Uterus (tissue), 4 donors: ENCODE measurements around the gene C14orf119. TPM values are rescaled to one million over a fixed set of nuclear protein-coding genes. Genes with fewer than 3 reads are reported as not detected.
A peak's percentile ranks its signal among the peaks of the same experiment; 100 is the strongest.

Source experiments
- DNase-seq, 2 donors: peaks; one replicate each; pipeline ENCODE4 v3.0.0-alpha.2; 2019 to 2020
- H3K27ac ChIP-seq, 2 donors: fragments of 200-600 bp; sonication (generic); 1 replicate in 1 of 2; 2 replicates in 1 of 2; pipeline ENCODE4 v1.5.1; 2016 to 2018
- H3K27me3 ChIP-seq, 2 donors: fragments of 200-600 bp; sonication (generic); one replicate each; pipeline ENCODE4 v1.5.1; 2018 to 2019; ENCODE audit warnings: control low read depth in 1 of 2
- H3K36me3 ChIP-seq, 2 donors: fragments of 200-600 bp; sonication (generic); one replicate each; pipeline ENCODE4 v1.5.1; 2019; ENCODE audit warnings: control low read depth in 1 of 2
- H3K4me1 ChIP-seq, 2 donors: fragments of 200-600 bp; sonication (generic); one replicate each; pipeline ENCODE4 v1.5.1; 2018 to 2019; ENCODE audit warnings: control low read depth in 1 of 2
- H3K4me3 ChIP-seq, 2 donors: fragments of 200-600 bp; sonication (generic); 1 replicate in 1 of 2; 2 replicates in 1 of 2; pipeline ENCODE4 v1.5.1; 2018 to 2019; ENCODE audit warnings: mild to moderate bottlenecking in 1 of 2
- H3K9me3 ChIP-seq, 2 donors: fragments of 200-600 bp; sonication (generic); one replicate each; pipeline ENCODE4 v1.5.1; 2019; ENCODE audit warnings: control low read depth in 1 of 2
- POLR2A ChIP-seq, 2 donors: fragments of 450-650 bp; IDR thresholded peaks; one replicate each; pipeline ENCODE4 v1.6.1; 2016; ENCODE audit warnings: antibody characterized with exemption in 2 of 2, mild to moderate bottlenecking in 1 of 2, moderate library complexity in 1 of 2
- intact Hi-C: fragments of 100-400 bp; cut with DNase I; formaldehyde crosslinking; loops from one replicate; pipeline ENCODE4 v1.15.1; 2023; ENCODE audit warnings: low total_unique reads
- total RNA-seq, 4 donors: library from RNA; depleted of rRNA in 3 of 4; stranded (reverse); fragments of >200 nt in 3 of 4; gene quantifications; one replicate each; pipeline versions ENCODE4 v1.1.0 to v1.2.4, GENCODE V29; 2014 to 2023
- TF ChIP-seq, protein P1 (sequence below), 4 experiments: fragments of 200-600 bp in 2 of 4; fragments of 450-650 bp in 2 of 4; sonication (generic) in 2 of 4; IDR thresholded peaks; one replicate each; pipeline ENCODE4 v1.5.1; 2016 to 2019; ENCODE audit warnings: antibody characterized with exemption in 4 of 4, mild to moderate bottlenecking in 2 of 4, moderate library complexity in 1 of 4
- donor health status: DM: yes; HTN: yes; CAD: no.

C14orf119 gene
- total RNA-seq, 4 donors from 2014 or later: 12.3 to 41.6 (median 26.7) TPM

DNA sequence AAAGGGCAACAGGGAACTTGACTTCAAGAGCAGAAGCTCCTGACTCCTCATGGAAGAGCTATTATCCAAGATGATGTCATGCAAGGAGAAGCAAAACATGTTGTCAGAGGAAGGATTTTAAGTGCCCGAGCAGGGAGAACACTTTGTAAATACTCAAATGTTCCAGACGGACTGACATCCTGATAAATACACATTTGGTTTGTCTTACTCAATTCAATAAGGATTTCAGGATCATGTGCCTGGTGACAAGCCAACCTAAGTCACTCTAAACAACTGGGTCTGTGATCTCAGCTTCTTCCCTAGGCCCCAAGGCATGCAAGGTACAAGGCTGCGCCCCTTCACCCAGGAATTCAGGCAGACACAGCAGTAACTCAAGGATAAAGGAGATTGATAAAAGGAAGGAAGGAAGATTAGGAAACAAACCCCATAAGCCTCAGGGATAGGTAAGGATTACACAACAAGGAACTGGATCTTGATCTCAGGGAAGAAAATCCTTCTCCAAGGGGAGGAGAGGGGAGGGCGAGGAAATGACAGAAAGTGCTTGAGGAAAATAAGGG lies 50.6 kb downstream of the C14orf119 start:
- H3K4me1 ChIP-seq: peaks cover 12 to 20% of the 10 kb centered on the region in 2 donors
- no peaks in the 10 kb centered on the region for H3K27me3 ChIP-seq
- H3K9me3 ChIP-seq: no peaks in the 10 kb centered on the region
- no peak for TF ChIP-seq POLR2A (IDR thresholded peaks at IDR 0.05)
- H3K27ac ChIP-seq: peak overlapping the region; percentile 96
- no peak overlapping the region for H3K4me3 ChIP-seq
- peak; percentile 43 to 78 for DNase-seq
- no peaks in the 10 kb centered on the region for H3K36me3 ChIP-seq
- intact Hi-C loops: no loop called here

- intact Hi-C loops: no loop called here
- Histone ChIP-seq H3K4me1 (peaks cover 12 to 20% of the 10 kb centered on the region in 2 donors), H3K27ac (peak overlapping the region; percentile 96), H3K9me3 (no peaks in the 10 kb centered on the region), H3K27me3 (no peaks in the 10 kb centered on the region), H3K4me3 (no peak overlapping the region), H3K36me3 (no peaks in the 10 kb centered on the region)
- no peak for DNase-seq
- no peak for TF ChIP-seq POLR2A (IDR thresholded peaks at IDR 0.05)
Measured at GRCh38 chr14:23146351-23146910, 51.1 kb downstream of the C14orf119 start.

DNA sequence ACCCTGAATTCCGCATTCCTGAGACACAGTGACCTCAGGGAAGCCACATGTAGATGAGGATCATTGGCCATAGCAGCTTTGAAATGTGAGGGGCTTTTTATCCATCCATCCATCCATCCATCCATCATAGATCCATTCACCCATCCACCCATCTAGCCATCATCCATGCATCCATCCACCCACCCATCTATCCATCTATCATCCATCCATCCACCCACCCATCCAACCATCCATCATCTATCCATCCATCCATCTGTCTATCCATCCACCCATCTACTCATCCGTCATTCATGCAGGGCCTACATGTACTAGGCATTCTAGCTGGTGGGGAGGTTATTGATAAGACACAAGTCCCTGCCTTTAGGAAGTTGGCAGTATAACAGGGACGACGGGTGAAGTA lies 51.7 kb downstream of the C14orf119 start:
- H3K27me3 ChIP-seq: no peaks in the 10 kb centered on the region
- peaks cover 12 to 22% of the 10 kb centered on the region in 2 donors for H3K4me1 ChIP-seq
- no peak for DNase-seq
- H3K4me3 ChIP-seq: no peak overlapping the region
- TF ChIP-seq, protein P1, sequence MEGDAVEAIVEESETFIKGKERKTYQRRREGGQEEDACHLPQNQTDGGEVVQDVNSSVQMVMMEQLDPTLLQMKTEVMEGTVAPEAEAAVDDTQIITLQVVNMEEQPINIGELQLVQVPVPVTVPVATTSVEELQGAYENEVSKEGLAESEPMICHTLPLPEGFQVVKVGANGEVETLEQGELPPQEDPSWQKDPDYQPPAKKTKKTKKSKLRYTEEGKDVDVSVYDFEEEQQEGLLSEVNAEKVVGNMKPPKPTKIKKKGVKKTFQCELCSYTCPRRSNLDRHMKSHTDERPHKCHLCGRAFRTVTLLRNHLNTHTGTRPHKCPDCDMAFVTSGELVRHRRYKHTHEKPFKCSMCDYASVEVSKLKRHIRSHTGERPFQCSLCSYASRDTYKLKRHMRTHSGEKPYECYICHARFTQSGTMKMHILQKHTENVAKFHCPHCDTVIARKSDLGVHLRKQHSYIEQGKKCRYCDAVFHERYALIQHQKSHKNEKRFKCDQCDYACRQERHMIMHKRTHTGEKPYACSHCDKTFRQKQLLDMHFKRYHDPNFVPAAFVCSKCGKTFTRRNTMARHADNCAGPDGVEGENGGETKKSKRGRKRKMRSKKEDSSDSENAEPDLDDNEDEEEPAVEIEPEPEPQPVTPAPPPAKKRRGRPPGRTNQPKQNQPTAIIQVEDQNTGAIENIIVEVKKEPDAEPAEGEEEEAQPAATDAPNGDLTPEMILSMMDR (IDR thresholded peaks at IDR 0.05): no peak
- no peaks in the 10 kb centered on the region for H3K36me3 ChIP-seq
- H3K27ac ChIP-seq: peak overlapping the region; percentile 96
- no peaks in the 10 kb centered on the region for H3K9me3 ChIP-seq
- intact Hi-C loops: no loop called here

GRCh38 chr14:23147676-23148075 lies 52.4 kb downstream of the C14orf119 start:
- Histone ChIP-seq H3K9me3 (no peaks in the 10 kb centered on the region), H3K27ac (peak overlapping the region; percentile 96), H3K4me3 (no peak overlapping the region), H3K27me3 (no peaks in the 10 kb centered on the region), H3K36me3 (no peaks in the 10 kb centered on the region), H3K4me1 (peaks cover 10 to 29% of the 10 kb centered on the region in 2 donors)
- intact Hi-C loops: no loop called here
- DNase-seq: peak; percentile 72 to 89
- no peak for TF ChIP-seq POLR2A (IDR thresholded peaks at IDR 0.05)
- TF ChIP-seq, protein P1 (IDR thresholded peaks at IDR 0.05): no peak

DNA sequence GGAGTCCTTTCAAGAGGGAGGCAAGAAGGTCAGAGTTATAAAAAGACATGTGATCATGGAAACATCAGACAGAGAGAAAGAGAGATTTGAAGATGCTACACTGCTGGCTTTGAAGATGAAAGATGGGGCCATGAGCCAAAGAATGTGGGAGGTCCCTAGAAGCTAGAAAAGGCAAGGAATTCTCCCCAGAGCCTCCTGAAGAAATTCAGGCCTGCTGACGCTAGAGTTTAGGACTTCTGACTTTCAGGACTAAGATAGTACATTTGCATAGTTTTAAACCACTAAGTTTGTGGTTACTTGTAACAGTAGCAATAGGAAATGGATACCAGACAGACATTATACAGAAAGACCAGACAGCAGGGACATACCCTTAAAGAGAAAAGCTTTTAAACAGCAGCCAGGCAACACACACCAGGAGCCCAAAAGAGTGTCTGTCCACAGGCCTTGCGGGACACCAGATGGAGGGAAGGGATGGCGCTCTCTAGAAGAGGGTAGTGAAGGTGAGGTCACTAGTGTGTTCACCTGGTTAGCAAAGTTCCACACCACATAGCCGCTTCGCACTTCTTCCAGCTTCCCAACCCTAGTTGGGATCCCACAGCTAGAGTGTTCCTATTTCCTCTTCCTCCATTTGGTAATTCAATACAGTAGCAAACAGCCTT lies 53.4 kb downstream of the C14orf119 start:
- Histone ChIP-seq H3K4me3 (no peak overlapping the region), H3K27me3 (no peaks in the 10 kb centered on the region), H3K36me3 (no peaks in the 10 kb centered on the region), H3K4me1 (peaks cover 12 to 37% of the 10 kb centered on the region in 2 donors), H3K27ac (peak overlapping the region; percentile 96), H3K9me3 (no peaks in the 10 kb centered on the region)
- peak in 1 of 2 donors; percentile 63 for DNase-seq
- intact Hi-C loops: no loop called here
- TF ChIP-seq, protein P1 (IDR thresholded peaks at IDR 0.05): no peak
- TF ChIP-seq POLR2A (IDR thresholded peaks at IDR 0.05): no peak

- Histone ChIP-seq H3K4me3 (no peak overlapping the region), H3K27ac (peak overlapping the region; percentile 96), H3K36me3 (no peaks in the 10 kb centered on the region), H3K4me1 (peaks cover 12 to 37% of the 10 kb centered on the region in 2 donors), H3K27me3 (no peaks in the 10 kb centered on the region), H3K9me3 (no peaks in the 10 kb centered on the region)
- DNase-seq: no peak
- TF ChIP-seq, protein P1 (IDR thresholded peaks at IDR 0.05): no peak
- intact Hi-C loops: no loop called here
Measured at GRCh38 chr14:23149745-23150144, 54.4 kb downstream of the C14orf119 start.
